NOMO-1 treated with dmso at 0.1 percent for 144 hours (cell line): ENCODE measurements around the gene NSUN6.
"Not testable (repeated sequence)": the region's sequence is repeated elsewhere in the genome, so short reads cannot be mapped to it uniquely, and the experiment has no call there.

Experiments used
- DNase-seq: peaks from one replicate; lab custom pipeline; 2025; ENCODE audit not compliant: unreplicated experiment; lab: John Stamatoyannopoulos, UW

NSUN6 gene

DNA sequence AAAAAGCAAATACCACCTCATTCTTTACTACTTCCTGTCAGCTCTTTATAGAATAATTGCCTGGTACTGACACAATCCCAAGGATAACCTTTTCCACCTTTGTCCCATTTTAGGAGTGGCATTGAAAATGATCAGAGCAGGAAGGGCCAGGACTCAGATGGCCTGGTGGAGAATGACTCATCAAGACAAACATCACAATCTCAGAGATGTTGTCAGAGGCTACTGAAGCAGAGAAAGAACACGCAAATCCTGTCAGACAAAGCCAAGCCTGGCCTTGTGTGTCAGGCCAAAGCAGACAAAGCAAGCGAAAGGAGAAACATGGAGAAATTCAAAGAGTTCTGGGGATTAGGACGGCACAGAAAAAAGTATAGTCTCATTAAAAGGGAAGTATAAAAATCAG is 40.9 kb downstream of the NSUN6 start:
- DNase-seq = no peak

GRCh38 chr10:18608596-18608995 is 42.8 kb downstream of the NSUN6 start:
- DNase-seq = no peak

DNA sequence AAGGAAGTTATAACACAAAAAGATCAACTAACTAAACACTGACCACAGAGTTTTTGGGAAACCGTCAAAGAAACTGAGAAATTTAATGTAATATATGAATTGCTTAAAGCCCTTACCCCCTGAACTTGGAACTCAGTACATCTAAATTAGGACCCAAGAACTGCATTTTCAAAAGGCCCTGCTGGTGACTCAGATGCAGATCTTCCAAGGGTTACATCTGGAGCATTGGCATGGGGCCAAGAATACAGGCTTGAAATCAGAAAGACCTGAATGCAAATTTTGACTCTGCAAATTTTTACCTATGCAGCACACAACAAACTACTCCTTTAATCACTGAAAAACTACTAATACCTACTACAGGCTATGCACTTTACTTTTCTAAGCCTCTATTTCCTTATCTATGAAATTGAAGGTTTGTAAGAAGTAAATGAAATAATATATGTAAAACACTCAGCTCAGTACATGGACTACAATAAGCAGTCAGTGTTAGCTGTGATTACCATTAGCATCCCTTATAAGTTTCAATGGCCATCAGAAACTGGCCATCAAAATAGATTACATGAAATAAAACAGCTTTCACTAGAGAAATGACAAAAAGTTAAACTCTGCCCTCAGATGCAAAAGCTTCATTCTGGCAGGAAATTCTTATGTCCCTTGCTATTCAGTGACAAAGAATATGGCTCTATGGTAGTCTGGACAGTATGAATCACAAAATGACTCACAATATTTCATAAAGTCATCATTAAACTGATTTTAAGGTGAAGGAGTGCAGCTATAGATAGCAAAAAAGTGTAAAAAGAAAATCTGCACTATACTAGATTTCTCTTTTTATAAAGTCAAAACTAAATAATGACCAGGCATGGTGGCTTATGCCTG is 43.6 kb downstream of the NSUN6 start:
- no peak for DNase-seq

DNA sequence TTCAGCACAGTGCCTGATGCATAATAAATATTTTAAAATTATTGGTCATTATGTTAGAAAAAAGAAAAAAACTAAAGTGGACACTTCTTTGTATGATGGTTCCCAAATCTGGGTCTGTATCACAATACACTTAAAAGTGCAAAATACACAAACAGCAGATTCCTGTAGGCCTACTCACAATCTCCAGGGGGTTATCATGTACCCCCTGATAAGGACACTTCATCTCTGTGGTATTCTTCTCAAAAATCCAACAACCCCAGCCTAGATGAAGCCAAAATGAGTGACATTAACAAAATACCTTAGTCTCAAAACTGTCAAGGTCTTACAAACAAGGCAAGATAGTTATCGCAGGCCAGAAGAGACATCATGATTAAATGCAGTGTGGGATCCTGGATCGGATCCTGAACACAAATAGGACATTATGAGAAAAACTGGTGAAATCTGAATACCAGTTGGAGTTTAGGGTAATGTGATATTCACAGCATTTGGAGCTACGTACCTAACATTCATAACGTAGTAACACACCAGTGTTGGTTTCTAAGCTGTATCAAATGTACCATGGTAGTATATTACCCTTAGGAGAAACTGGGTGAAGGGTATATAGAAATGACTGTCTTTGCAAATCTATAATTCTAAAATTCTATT is 45.2 kb downstream of the NSUN6 start:
- DNase-seq = no peak

GRCh38 chr10:18601321-18601720 is 50.1 kb downstream of the NSUN6 start:
- DNase-seq = no peak

DNA sequence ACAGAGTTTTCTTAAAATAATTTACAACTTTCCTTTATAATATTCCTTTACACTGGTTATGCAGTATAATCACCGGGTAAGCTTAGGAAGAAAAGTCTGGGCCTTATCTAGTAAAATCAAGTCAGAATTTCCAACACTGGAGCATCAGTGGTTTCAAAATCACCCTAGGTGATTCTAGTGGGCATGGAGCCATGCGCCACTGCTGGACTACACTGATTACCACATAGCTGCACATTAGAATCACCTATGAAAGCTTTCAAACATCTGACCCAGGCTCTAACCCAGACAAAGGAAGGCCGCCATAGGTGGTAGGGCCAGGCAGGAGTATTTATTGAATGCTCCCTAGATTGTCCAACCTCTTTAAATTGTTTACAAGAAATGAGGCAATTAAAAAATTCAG is 52.0 kb downstream of the NSUN6 start:
- no peak for DNase-seq

DNA sequence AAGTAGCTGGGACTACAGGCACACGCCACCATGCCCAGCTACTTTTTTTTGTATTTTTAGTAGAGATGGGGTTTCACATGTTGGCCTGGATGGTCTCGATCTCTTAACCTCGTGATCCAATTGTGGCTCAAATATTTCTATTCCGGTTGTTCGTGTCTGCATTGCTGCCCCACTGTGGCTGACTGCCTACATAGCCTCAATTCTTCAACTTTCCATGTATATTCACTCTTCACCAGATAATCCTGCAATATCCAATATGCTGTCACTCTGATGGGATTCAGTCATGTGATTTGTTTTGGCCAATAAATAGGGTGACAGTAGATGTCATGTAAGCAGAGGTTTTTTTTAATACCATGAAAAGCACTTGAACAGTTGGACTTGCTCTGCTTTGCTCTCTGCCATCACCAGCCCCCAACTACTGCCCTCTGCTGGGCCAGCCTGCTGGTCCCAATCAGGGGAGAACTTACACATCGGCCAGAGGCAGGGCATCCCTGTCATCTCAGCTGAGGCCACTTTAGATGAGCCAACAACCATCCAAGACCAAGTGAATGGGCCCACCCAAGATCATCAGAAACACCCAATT is 56.7 kb downstream of the NSUN6 start:
- no peak for DNase-seq

DNA sequence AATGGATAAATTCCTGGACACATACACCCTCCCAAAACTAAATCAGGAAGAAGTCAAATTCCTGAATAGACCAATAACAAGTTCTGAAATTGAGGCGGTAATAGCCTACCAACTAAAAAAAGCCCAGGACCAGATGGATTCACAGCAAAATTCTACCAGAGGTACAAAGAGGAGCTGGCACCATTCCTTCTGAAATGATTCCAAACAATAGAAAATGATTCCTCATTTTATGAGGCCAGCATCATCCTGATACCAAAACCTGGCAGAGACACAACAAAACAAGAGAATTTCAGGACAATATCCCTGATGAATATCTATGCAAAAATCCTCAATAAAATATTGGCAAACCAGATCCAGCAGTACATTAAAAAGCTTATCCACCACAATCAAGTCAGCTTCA is 60.2 kb downstream of the NSUN6 start:
- DNase-seq = not testable (repeated sequence)

GRCh38 chr10:18586637-18587036 is 64.8 kb downstream of the NSUN6 start:
- not testable (repeated sequence) for DNase-seq

- no peak for DNase-seq
These were observed 67.7 kb downstream of the NSUN6 start for GRCh38 chr10:18583575-18584270.

GRCh38 chr10:18582803-18583202 is 68.6 kb downstream of the NSUN6 start:
- no peak for DNase-seq

DNA sequence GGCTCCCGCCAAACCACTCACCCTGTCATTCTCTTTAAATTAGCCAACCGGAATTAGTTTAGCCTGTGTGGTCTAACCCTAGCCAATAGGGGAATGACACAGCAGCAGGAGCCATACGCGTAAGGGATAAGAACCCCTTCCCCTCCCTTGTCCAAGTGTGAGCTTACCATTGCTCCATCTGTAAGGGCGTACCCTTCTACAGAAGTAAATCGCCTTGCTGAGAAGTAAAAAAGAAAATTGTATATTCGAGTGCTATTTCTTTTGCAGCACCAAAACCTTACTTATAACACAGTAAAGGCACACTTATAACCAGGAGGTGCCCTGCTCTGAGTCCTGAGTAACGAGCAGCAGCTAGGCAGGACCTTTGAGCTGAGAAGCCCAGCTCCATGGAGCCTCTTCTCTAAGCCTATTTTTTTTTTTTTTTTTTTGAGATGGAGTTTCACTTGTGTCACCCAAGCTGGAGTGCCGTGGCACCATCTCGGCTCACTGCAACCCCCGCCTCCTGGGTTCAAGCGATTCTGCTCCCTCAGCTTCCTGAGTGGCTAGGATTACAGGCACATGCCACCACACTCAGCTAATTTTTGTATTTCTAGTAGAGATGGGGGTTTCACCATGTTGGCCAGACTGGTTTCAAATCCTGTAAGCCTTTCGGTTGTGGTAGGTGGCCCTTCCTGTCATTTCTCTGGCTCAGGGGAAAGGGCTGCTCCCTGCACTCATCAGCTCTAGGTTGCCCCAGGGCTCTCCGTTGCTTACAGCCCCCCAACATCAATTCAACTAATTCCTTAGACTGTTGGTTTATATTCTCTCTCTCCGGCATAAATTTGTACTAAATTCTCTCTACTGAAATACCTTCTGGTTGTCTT is 73.3 kb downstream of the NSUN6 start:
- no peak for DNase-seq

DNA sequence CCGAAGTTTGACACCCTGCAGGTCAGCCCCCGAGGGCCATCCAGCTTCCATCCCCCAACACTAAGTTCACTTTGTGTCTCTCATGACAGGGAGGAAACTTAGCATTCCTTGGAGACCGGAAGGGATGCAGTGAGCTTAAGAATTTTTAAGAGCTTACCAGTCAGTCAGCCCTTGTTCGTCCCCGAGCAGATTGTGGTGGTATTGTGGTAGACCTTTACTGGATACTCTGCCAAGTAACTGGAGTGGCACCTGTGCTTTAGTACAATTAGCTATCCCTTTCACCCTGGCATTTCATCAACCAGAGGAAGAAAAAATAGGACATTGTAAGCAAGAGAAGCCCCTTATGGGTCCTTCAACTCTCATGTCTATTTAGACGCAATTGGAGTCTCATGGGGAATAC is 74.8 kb downstream of the NSUN6 start:
- DNase-seq = no peak

GRCh38 chr10:18572959-18573561 is 78.3 kb downstream of the NSUN6 start:
- no peak for DNase-seq

DNA sequence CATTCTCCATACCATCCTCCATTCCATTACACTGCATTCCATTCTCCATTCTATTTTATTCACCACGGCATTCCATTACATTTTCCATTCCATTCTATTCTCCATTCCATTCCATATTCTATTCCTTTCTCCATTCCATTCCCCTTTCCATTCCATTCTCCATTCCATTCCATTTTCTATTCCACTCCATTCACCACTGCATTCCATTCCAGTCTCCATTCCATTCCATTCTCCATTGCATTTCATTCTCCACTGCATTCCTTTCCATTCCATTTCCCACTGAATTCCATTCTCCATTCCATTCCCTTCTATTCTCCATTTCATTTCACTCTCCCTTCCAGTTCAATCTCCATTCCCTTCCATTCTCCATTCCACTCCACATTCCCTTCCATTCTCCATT is 79.6 kb downstream of the NSUN6 start:
- DNase-seq = no peak

DNA sequence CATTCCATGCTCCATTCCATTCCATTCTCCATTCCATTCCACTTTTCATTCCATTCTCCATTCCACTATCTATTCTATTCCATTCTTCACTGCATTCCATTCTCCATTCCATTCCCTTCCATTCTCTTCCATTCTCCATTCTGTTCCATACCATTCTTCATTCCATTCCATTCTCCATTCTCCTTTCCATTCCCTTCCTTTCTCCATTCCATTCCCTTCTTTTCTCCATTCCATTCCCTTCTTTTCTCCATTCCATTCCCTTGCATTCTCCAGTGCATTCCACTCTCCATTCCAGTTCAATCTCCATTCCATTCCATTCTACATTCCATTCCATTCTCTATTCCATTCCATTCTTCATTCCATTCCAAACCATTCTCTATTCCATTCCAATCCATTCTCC is 80.3 kb downstream of the NSUN6 start:
- no peak for DNase-seq

GRCh38 chr10:18570386-18570785 is 81.0 kb downstream of the NSUN6 start:
- not testable (repeated sequence) for DNase-seq

- DNase-seq = no peak
These were observed 84.0 kb downstream of the NSUN6 start for GRCh38 chr10:18567343-18567856.

DNA sequence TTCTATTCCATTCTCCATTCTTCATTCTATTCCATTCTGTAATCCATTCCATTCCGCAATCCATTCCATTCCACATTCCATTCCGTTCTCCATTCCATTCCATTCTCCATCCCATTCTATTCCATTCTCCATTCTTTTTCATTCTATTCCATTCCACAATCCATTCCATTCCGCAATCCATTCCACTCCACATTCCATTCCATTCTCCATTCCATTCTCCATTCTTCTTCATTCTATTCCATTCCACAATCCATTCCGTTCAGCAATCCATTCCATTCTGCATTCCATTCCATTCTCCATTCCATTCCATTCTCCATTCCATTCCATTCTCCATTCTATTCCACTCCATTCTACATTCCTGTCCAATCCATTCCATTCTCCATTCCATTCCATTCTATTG is 85.2 kb downstream of the NSUN6 start:
- DNase-seq = no peak

DNA sequence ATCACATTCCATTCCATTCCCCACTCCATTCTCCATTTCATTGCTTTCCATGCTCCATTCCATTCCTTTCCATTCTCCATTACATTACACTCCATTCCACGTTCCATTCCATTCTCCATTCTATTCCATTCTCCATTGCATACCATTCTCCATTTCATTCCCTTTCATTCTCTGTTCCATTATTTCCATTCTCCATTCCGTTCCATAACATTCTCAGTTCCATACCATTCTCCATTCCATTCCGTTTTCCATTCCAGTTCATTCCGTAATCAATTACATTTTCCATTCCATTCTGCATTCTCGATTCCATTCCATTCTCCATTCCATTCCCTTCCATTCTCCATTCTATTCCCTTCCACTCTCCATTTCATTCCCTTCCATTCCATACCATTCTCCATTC is 86.4 kb downstream of the NSUN6 start:
- DNase-seq = no peak
